ENCODE measurements around the gene CCSAP.

GRCh38 chr1:229363723-229364122, 20.9 kb upstream of the CCSAP start:
- TF ChIP-seq POLR2A (IDR thresholded peaks at IDR 0.05) = no peak
- TF ChIP-seq, protein P1, sequence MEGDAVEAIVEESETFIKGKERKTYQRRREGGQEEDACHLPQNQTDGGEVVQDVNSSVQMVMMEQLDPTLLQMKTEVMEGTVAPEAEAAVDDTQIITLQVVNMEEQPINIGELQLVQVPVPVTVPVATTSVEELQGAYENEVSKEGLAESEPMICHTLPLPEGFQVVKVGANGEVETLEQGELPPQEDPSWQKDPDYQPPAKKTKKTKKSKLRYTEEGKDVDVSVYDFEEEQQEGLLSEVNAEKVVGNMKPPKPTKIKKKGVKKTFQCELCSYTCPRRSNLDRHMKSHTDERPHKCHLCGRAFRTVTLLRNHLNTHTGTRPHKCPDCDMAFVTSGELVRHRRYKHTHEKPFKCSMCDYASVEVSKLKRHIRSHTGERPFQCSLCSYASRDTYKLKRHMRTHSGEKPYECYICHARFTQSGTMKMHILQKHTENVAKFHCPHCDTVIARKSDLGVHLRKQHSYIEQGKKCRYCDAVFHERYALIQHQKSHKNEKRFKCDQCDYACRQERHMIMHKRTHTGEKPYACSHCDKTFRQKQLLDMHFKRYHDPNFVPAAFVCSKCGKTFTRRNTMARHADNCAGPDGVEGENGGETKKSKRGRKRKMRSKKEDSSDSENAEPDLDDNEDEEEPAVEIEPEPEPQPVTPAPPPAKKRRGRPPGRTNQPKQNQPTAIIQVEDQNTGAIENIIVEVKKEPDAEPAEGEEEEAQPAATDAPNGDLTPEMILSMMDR (IDR thresholded peaks at IDR 0.05) = no peak
